GM20000 (cell line): ENCODE measurements around the gene GRAMD4.

Experiments used
- DNase-seq: peaks from one replicate; pipeline ENCODE4 v3.0.0; 2012; ENCODE audit warnings: low spot score
- CTCF ChIP-seq: IDR thresholded peaks from 2 replicates; pipeline ENCODE4 v1.5.1; 2012; ENCODE audit warnings: mild to moderate bottlenecking, control low read depth; ENCODE audit errors: extremely low read depth, missing control alignments

GRAMD4 gene

GRCh38 chr22:46619830-46620501 is at the start of gene GRAMD4:
Gene GRAMD4, plus strand, starts transcription at chr22:46620386. Its CDS starts 6,414 bp downstream, at chr22:46626800.
- DNase-seq, result no peak
- no peak for TF ChIP-seq CTCF

- TF ChIP-seq CTCF, result no peak
- DNase-seq, result no peak
Measured at GRCh38 chr22:46571642-46572250, 48.4 kb upstream of the GRAMD4 start.

GRCh38 chr22:46572911-46573780 is 47.0 kb upstream of the GRAMD4 start:
- DNase-seq, result no peak
- no peak for TF ChIP-seq CTCF

- no peak for DNase-seq
- no peak for TF ChIP-seq CTCF
Measured at GRCh38 chr22:46573781-46574437, 46.3 kb upstream of the GRAMD4 start.

GRCh38 chr22:46574438-46574992 is 45.7 kb upstream of the GRAMD4 start:
- DNase-seq, result no peak

More at GRCh38 chr22:46574438-46574992, 45.7 kb upstream of the GRAMD4 start:
- no peak for TF ChIP-seq CTCF
